ENCODE results near the gene GREM2.

GREM2 gene

GRCh38 chr1:240466509-240466908 is 145.4 kb downstream of the GREM2 start:
- DNase-seq, result no peak
- H3K4me3 ChIP-seq (ENCODE audit: low read depth, low read length), result no peak overlapping the region
- H3K9me3 ChIP-seq, result no peaks in the 10 kb centered on the region
- no peaks in the 10 kb centered on the region for H3K27me3 ChIP-seq
- TF ChIP-seq, protein P1, sequence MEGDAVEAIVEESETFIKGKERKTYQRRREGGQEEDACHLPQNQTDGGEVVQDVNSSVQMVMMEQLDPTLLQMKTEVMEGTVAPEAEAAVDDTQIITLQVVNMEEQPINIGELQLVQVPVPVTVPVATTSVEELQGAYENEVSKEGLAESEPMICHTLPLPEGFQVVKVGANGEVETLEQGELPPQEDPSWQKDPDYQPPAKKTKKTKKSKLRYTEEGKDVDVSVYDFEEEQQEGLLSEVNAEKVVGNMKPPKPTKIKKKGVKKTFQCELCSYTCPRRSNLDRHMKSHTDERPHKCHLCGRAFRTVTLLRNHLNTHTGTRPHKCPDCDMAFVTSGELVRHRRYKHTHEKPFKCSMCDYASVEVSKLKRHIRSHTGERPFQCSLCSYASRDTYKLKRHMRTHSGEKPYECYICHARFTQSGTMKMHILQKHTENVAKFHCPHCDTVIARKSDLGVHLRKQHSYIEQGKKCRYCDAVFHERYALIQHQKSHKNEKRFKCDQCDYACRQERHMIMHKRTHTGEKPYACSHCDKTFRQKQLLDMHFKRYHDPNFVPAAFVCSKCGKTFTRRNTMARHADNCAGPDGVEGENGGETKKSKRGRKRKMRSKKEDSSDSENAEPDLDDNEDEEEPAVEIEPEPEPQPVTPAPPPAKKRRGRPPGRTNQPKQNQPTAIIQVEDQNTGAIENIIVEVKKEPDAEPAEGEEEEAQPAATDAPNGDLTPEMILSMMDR (IDR thresholded peaks at IDR 0.05; ENCODE audit: low read depth, low read length), result no peak
- H3K36me3 ChIP-seq, result no peaks in the 10 kb centered on the region
- H3K4me1 ChIP-seq, result peaks cover 18% of the 10 kb centered on the region

DNA sequence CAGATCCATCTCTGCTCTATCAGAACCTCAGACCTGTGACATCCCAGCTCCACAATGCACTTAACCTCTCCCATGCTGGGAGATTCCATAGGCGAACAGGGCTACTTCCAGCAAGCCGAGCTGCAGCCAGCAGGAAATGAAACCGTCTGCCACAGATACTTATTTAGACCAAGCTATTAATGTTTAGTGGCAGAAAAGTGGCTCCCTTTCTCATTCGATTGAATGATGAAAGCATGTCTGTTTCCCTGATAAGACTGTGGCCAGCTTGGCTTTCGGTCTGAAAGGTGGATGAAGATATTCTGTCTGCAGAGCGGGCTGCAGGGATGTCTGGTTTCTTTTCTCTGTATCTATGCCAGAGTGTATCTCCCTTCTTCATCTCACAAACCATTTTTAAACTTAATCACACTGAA is 146.4 kb downstream of the GREM2 start:
- peak; percentile 69 for DNase-seq
- Histone ChIP-seq H3K27me3 (no peaks in the 10 kb centered on the region), H3K4me1 (peaks cover 18% of the 10 kb centered on the region), H3K4me3 (ENCODE audit: low read depth, low read length) (peak overlapping the region; percentile 45), H3K36me3 (no peaks in the 10 kb centered on the region), H3K9me3 (no peaks in the 10 kb centered on the region)
- TF ChIP-seq, protein P1 (IDR thresholded peaks at IDR 0.05; ENCODE audit: low read depth, low read length), result no peak

- Histone ChIP-seq H3K27me3 (no peaks in the 10 kb centered on the region), H3K36me3 (no peaks in the 10 kb centered on the region), H3K4me3 (ENCODE audit: low read depth, low read length) (no peak overlapping the region), H3K9me3 (no peaks in the 10 kb centered on the region), H3K4me1 (peaks cover 18% of the 10 kb centered on the region)
- TF ChIP-seq, protein P1 (IDR thresholded peaks at IDR 0.05; ENCODE audit: low read depth, low read length), result no peak
- no peak for DNase-seq
These were observed 147.9 kb downstream of the GREM2 start for GRCh38 chr1:240464099-240464498.

GRCh38 chr1:240462766-240463395 is 149.1 kb downstream of the GREM2 start:
- TF ChIP-seq, protein P1 (IDR thresholded peaks at IDR 0.05; ENCODE audit: low read depth, low read length), result no peak
- peaks cover 18% of the 10 kb centered on the region for H3K4me1 ChIP-seq
- no peak overlapping the region for H3K4me3 ChIP-seq (ENCODE audit: low read depth, low read length)
- peak; percentile 19 for DNase-seq
- H3K36me3 ChIP-seq, result no peaks in the 10 kb centered on the region
- no peaks in the 10 kb centered on the region for H3K9me3 ChIP-seq
- H3K27me3 ChIP-seq, result no peaks in the 10 kb centered on the region

DNA sequence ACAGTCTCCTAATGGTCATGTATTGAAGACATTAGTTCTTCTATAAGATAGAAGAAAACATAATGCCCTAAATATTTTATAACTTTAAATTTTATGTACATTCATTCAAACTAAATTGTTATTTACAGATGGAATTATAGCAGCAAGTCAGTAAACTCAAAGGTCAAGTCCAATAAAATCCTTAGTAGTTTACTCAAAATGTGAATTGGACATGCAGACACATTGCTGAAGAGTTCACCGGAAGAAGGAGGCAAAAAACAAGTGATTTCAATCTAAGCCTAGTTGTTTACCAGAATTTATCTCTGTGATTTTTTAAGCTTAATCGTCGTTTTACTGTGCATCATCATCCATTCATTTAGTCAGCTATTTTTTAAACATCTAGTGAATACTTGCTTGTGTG is 149.7 kb downstream of the GREM2 start:
- TF ChIP-seq, protein P1 (IDR thresholded peaks at IDR 0.05; ENCODE audit: low read depth, low read length), result no peak
- no peaks in the 10 kb centered on the region for H3K36me3 ChIP-seq
- peaks cover 18% of the 10 kb centered on the region for H3K4me1 ChIP-seq
- no peaks in the 10 kb centered on the region for H3K27me3 ChIP-seq
- no peak overlapping the region for H3K4me3 ChIP-seq (ENCODE audit: low read depth, low read length)
- no peaks in the 10 kb centered on the region for H3K9me3 ChIP-seq
- DNase-seq, result no peak

- TF ChIP-seq, protein P1 (IDR thresholded peaks at IDR 0.05; ENCODE audit: low read depth, low read length), result no peak
- Histone ChIP-seq H3K4me3 (ENCODE audit: low read depth, low read length) (no peak overlapping the region), H3K27me3 (no peaks in the 10 kb centered on the region), H3K9me3 (no peaks in the 10 kb centered on the region), H3K4me1 (no peaks in the 10 kb centered on the region), H3K36me3 (no peaks in the 10 kb centered on the region)
- no peak for DNase-seq
These were observed 154.8 kb downstream of the GREM2 start for GRCh38 chr1:240457203-240457602.
